ENCODE measurements around the gene XPR1.

Gene XPR1

DNA sequence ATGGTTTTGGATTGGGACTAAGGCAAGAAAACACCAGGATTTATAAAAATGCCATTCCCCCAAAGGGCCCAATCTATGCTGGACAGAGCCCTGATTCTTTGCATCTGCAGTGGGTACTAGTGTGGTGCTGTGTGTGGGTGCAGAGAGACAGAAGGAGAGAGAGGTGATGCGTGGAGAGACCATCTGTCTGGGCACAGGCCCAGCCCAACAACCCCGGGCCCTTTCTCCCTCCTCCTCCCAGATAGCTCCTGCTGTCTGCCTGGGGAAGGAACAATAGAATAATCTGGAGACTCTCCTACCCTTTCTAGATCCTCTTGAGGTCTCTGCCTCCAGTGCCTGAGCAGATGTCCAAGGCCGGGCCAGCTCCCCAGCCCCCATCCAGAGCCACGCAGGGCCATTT lies 296.0 kb downstream of the XPR1 start:
- peak; percentile 7 for DNase-seq (ENCODE audit: low read depth)
- TF ChIP-seq, protein P1, sequence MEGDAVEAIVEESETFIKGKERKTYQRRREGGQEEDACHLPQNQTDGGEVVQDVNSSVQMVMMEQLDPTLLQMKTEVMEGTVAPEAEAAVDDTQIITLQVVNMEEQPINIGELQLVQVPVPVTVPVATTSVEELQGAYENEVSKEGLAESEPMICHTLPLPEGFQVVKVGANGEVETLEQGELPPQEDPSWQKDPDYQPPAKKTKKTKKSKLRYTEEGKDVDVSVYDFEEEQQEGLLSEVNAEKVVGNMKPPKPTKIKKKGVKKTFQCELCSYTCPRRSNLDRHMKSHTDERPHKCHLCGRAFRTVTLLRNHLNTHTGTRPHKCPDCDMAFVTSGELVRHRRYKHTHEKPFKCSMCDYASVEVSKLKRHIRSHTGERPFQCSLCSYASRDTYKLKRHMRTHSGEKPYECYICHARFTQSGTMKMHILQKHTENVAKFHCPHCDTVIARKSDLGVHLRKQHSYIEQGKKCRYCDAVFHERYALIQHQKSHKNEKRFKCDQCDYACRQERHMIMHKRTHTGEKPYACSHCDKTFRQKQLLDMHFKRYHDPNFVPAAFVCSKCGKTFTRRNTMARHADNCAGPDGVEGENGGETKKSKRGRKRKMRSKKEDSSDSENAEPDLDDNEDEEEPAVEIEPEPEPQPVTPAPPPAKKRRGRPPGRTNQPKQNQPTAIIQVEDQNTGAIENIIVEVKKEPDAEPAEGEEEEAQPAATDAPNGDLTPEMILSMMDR (IDR thresholded peaks at IDR 0.05; ENCODE audit: low read length, missing control alignments): no peak
- no peak overlapping the region for H3K4me3 ChIP-seq (replicated peaks; ENCODE audit: low read depth, low read length)

DNA sequence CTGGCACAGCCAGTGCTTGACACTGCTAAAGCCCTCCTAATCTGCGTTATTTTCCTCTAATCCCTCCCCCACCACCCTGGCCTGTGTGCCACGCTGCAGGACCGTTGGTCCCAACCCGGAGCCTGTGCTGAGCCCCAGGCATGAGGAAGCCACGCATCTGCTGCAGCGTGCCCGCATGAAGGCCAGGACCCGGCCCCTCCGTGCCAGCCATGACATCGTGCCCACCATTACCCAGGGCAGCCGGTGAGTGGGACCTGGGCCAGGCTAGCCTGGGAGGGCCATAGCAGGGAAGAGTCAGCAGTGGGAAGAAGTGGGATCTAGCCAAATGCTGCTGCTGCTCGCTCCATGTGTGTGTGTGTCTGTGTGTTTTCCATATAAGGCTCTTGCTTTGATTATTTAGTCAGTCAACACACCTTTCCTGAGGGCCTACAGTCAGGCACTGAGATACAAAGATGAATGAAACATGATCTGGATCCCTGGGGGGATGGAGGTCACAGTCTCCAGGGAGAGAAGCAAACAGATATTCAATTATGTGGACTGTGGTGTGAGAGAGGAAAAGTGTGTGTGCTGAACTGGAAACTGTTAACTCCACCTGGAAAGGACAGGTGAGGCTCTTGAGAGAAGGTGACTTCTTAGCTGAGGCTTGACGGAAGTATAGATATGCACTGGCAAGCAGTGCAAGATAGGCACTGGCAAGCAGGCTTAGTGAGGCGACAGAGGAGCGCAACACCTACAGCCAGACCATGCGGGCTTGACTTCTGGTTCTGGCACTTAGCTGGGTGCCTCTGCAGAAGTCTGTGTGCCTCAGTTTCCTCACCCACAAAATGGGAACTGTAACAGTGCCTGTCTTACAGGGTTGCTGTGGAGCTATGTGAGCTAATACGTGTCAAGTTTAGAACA lies 296.8 kb downstream of the XPR1 start:
- no peak overlapping the region for H3K4me3 ChIP-seq (replicated peaks; ENCODE audit: low read depth, low read length)
- TF ChIP-seq, protein P1 (IDR thresholded peaks at IDR 0.05; ENCODE audit: low read length, missing control alignments): no peak
- no peak for DNase-seq (ENCODE audit: low read depth)

DNA sequence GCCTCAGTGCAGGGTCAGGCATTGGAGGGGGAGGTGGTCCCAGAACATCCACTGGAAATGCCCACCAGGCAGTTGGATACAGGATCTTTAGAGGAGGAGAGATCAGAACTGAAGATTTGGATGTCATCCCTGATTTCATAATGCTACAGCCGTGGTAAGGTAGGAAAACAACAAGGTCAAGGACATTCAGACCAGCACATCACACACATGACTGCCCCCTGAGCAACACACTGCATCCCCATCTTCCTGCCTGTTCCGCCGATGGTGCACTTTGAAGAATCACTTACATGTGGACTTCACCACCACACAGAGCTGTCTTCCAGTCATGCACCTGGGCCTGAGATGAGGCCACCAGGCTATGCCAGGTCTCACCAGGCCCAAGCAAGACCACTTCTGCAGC lies 297.6 kb downstream of the XPR1 start:
- TF ChIP-seq, protein P1 (IDR thresholded peaks at IDR 0.05; ENCODE audit: low read length, missing control alignments): no peak
- DNase-seq (ENCODE audit: low read depth): no peak

GRCh38 chr1:180930687-180931086 lies 298.9 kb downstream of the XPR1 start:
- DNase-seq (ENCODE audit: low read depth): no peak
- TF ChIP-seq, protein P1 (IDR thresholded peaks at IDR 0.05; ENCODE audit: low read length, missing control alignments): no peak
- no peak overlapping the region for H3K4me3 ChIP-seq (replicated peaks; ENCODE audit: low read depth, low read length)

More for the DNA sequence above, 297.6 kb downstream of the XPR1 start:
- H3K4me3 ChIP-seq (replicated peaks; ENCODE audit: low read depth, low read length): no peak overlapping the region

GRCh38 chr1:180931529-180931928 lies 299.7 kb downstream of the XPR1 start:
- no peak overlapping the region for H3K4me3 ChIP-seq (replicated peaks; ENCODE audit: low read depth, low read length)
- no peak for DNase-seq (ENCODE audit: low read depth)
- TF ChIP-seq, protein P1 (IDR thresholded peaks at IDR 0.05; ENCODE audit: low read length, missing control alignments): no peak

- no peak for DNase-seq (ENCODE audit: low read depth)
- TF ChIP-seq, protein P1 (IDR thresholded peaks at IDR 0.05; ENCODE audit: low read length, missing control alignments): no peak
- no peak overlapping the region for H3K4me3 ChIP-seq (replicated peaks; ENCODE audit: low read depth, low read length)
Measured at GRCh38 chr1:180932378-180932777, 300.6 kb downstream of the XPR1 start.

DNA sequence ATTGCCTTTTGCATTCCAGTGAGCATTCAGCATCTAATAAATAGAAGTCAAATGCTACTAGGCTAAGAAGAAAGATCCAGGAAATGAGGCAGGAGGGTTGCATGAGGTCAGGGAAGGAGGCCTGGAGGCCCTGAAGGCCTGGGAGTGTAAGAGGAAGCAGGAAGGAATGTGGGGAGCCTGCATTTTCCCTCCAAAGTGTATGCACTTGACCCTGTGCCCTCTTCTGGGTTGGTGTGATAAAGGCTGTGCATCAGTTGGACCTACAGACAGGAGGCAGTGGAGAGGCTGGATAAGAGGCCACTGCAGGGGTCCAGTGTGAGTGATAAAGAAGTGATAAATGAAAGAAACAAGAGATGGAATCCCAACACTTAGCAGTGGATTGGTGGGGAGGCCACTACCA lies 301.3 kb downstream of the XPR1 start:
- DNase-seq (ENCODE audit: low read depth): no peak
- no peak overlapping the region for H3K4me3 ChIP-seq (replicated peaks; ENCODE audit: low read depth, low read length)
- TF ChIP-seq, protein P1 (IDR thresholded peaks at IDR 0.05; ENCODE audit: low read length, missing control alignments): no peak

All from fibroblast of pulmonary artery (primary cell).